ENCODE measurements around the gene PRKCH. TPM values are rescaled to one million over a fixed set of nuclear protein-coding genes. Genes with fewer than 3 reads are reported as not detected.
A peak's percentile ranks its signal among the peaks of the same experiment; 100 is the strongest.

PRKCH gene
- total RNA-seq, 2 donors from 2014 or later, result 24.6 to 73.6 TPM

GRCh38 chr14:61455351-61455750 lies 134.0 kb downstream of the PRKCH start:
- Histone ChIP-seq H3K4me1 (ENCODE audit: control insufficient read depth in 1 of 2, low read depth in 2 of 2) (no peaks in the 10 kb centered on the region), H3K4me3 (no peak overlapping the region), H3K36me3 (no peaks in the 10 kb centered on the region), H3K27me3 (replicated peaks; ENCODE audit: insufficient read depth) (no peaks in the 10 kb centered on the region), H3K9me3 (no peaks in the 10 kb centered on the region), H3K27ac (no peak overlapping the region)
- DNase-seq (ENCODE audit: low spot score) (no peak), ATAC-seq (ENCODE audit: insufficient number of reproducible peaks, low FRiP score, low read depth) (no peak)
- TF ChIP-seq, protein P1, sequence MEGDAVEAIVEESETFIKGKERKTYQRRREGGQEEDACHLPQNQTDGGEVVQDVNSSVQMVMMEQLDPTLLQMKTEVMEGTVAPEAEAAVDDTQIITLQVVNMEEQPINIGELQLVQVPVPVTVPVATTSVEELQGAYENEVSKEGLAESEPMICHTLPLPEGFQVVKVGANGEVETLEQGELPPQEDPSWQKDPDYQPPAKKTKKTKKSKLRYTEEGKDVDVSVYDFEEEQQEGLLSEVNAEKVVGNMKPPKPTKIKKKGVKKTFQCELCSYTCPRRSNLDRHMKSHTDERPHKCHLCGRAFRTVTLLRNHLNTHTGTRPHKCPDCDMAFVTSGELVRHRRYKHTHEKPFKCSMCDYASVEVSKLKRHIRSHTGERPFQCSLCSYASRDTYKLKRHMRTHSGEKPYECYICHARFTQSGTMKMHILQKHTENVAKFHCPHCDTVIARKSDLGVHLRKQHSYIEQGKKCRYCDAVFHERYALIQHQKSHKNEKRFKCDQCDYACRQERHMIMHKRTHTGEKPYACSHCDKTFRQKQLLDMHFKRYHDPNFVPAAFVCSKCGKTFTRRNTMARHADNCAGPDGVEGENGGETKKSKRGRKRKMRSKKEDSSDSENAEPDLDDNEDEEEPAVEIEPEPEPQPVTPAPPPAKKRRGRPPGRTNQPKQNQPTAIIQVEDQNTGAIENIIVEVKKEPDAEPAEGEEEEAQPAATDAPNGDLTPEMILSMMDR (IDR thresholded peaks at IDR 0.05), result no peak

- no peak overlapping the region for H3K4me3 ChIP-seq
- no peaks in the 10 kb centered on the region for H3K36me3 ChIP-seq
- no peaks in the 10 kb centered on the region for H3K9me3 ChIP-seq
- H3K27ac ChIP-seq, result no peak overlapping the region
- DNase-seq (ENCODE audit: low spot score) (peak; percentile 66), ATAC-seq (ENCODE audit: insufficient number of reproducible peaks, low FRiP score, low read depth) (no peak)
- H3K27me3 ChIP-seq (replicated peaks; ENCODE audit: insufficient read depth), result no peaks in the 10 kb centered on the region
- no peaks in the 10 kb centered on the region for H3K4me1 ChIP-seq (ENCODE audit: control insufficient read depth in 1 of 2, low read depth in 2 of 2)
- TF ChIP-seq, protein P1 (IDR thresholded peaks at IDR 0.05), result peak; percentile 88
These were observed 135.3 kb downstream of the PRKCH start for GRCh38 chr14:61456720-61457119.

GRCh38 chr14:61458766-61459165 lies 137.4 kb downstream of the PRKCH start:
- no peak for ATAC-seq (ENCODE audit: insufficient number of reproducible peaks, low FRiP score, low read depth)
- TF ChIP-seq, protein P1 (IDR thresholded peaks at IDR 0.05), result no peak

DNA sequence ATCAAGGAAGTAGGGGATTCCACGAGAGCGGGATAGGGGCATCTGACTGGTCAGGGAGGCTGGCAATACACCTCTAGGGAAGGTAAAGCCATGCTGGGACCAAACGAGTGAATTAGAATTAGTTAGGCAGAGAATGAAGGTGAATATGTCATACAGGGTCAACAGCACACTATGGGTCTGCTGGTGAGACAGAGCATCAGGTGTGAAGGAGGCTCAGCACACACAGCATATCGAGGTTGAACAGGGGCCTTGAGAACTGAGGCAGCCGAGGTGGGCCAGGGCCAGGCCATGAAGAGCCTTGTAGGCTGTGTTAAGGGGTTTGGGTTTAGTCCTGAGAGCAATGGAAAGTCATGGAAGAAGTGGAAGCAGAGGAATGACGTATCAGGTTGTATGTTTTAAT lies 137.8 kb downstream of the PRKCH start:
- Histone ChIP-seq H3K9me3 (no peaks in the 10 kb centered on the region), H3K36me3 (no peaks in the 10 kb centered on the region), H3K27ac (no peak overlapping the region), H3K27me3 (replicated peaks; ENCODE audit: insufficient read depth) (no peaks in the 10 kb centered on the region), H3K4me3 (no peak overlapping the region), H3K4me1 (ENCODE audit: control insufficient read depth in 1 of 2, low read depth in 2 of 2) (no peaks in the 10 kb centered on the region)
- DNase-seq (ENCODE audit: low spot score) (no peak), ATAC-seq (ENCODE audit: insufficient number of reproducible peaks, low FRiP score, low read depth) (no peak)
- TF ChIP-seq, protein P1 (IDR thresholded peaks at IDR 0.05), result no peak

More at GRCh38 chr14:61458766-61459165, 137.4 kb downstream of the PRKCH start:
- no peak for DNase-seq (ENCODE audit: low spot score)
- Histone ChIP-seq H3K9me3 (no peaks in the 10 kb centered on the region), H3K27me3 (replicated peaks; ENCODE audit: insufficient read depth) (no peaks in the 10 kb centered on the region), H3K4me3 (no peak overlapping the region), H3K27ac (no peak overlapping the region), H3K36me3 (no peaks in the 10 kb centered on the region), H3K4me1 (ENCODE audit: control insufficient read depth in 1 of 2, low read depth in 2 of 2) (no peaks in the 10 kb centered on the region)

GRCh38 chr14:61460063-61460462 lies 138.7 kb downstream of the PRKCH start:
- TF ChIP-seq, protein P1 (IDR thresholded peaks at IDR 0.05), result no peak
- DNase-seq (ENCODE audit: low spot score), result no peak
- H3K27me3 ChIP-seq (replicated peaks; ENCODE audit: insufficient read depth), result no peaks in the 10 kb centered on the region
- H3K27ac ChIP-seq, result no peak overlapping the region
- no peak overlapping the region for H3K4me3 ChIP-seq
- no peaks in the 10 kb centered on the region for H3K9me3 ChIP-seq
- no peaks in the 10 kb centered on the region for H3K36me3 ChIP-seq
- no peaks in the 10 kb centered on the region for H3K4me1 ChIP-seq (ENCODE audit: control insufficient read depth in 1 of 2, low read depth in 2 of 2)
- ATAC-seq (ENCODE audit: insufficient number of reproducible peaks, low FRiP score, low read depth), result no peak

All from thoracic aorta (tissue), 2 donors.